Activated T-helper 1 cell treated with anti-CD3 and anti-CD28 coated beads, Interleukin-2, amount 50 U/mL, for 16 hours (primary cell): Measurements from ENCODE around the gene B4GALT7.

Source experiments
- DNase-seq, 2 donors: peaks; one replicate each; pipeline ENCODE4 v3.0.0-alpha.2; 2020; ENCODE audit warnings: low read depth in 1 of 2, low spot score in 1 of 2

Gene B4GALT7

GRCh38 chr5:177592905-177593304, 7.0 kb upstream of the B4GALT7 start:
- DNase-seq: no peak

GRCh38 chr5:177593511-177593910, 6.4 kb upstream of the B4GALT7 start:
- no peak for DNase-seq

- no peak for DNase-seq
These were observed 5.9 kb upstream of the B4GALT7 start for GRCh38 chr5:177594071-177594470.

DNA sequence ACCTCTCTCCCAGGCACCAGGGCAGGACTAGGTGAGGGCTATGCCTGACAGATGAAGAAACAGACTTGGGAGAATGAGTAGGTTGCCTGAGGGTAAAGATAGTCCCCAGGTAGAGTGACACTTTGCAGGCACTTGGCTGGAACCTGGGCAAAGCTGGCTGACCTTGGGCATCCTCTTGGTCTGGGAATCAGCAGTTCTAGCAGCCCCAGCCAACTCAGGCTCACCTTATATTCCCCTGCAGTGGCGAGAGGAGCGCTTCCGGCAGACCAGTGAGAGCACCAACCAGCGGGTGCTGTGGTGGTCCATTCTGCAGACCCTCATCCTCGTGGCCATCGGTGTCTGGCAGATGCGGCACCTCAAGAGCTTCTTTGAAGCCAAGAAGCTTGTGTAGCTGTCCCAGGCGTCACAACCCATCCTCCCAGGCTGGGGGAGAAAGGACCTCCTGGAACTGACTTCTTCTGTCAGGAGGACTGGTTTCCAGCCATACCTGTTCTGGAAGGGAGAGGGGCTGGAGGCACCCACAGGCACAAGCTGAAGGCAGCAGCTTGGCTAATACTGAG, 4.8 kb upstream of the B4GALT7 start:
- no peak for DNase-seq

DNA sequence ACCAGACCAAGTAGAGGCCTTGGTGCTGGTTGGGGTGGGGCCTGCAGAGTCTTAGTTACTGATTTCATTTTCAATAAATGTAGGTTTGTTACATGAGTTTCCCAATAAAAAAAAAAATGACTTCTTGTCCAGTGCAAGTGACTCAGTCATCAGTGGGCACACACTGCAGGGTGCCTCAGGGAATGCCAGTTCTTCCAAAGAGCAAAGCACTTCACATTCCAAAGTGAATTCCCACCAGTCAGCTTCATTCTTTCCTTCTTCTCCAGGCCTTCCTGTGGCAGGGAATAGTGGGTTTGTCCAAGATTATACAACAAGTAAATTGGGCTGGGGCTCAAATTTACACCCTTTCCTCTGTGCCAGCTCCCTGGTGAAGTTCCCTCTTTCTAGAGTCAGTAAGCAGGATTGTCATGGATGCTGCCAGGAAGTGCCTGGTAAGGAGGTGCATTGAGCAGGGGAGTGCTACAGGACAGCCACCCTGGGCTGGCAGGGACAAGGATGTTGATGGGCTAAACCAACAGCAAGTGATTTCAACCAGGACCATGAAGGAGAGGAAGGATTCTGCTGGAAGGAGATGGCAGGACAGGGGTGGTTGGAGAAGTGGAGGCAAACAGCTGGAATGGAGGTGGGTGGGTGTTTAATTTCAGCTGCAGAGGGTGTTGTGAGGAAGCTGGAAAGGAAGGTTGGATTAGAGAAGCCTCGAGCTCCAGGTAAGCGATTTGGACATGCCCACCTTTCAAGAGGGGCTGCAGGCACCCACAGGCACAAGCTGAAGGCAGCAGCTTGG, 3.7 kb upstream of the B4GALT7 start:
- no peak for DNase-seq

GRCh38 chr5:177596775-177597238, 3.1 kb upstream of the B4GALT7 start:
- no peak for DNase-seq

GRCh38 chr5:177598477-177598876, 1.5 kb upstream of the B4GALT7 start:
- no peak for DNase-seq

DNA sequence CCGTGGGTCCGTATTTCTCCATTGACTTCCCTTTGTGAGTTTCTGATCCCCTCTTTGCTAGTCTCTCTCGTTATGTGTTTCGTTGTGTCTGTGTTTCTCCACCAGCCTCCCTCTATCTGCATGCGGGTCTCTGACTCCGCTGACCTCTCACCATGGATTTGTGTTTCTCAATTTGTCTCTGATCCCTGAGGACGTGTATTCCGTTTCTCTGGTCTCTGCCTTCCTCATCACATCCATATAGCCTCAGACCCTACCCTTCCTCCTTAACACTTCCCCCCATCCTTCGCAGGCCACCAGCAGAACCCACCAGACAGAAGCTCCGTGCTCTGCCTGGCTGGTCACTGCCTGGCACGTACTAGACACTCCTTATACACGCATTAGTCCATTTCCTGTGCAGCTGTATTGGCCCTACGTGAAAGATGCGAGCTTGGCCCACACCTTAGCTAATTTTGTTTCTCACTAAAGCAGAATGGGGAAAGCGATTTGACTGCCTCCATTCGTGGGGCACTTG, 631 bp downstream of the B4GALT7 start:
- no peak for DNase-seq

DNA sequence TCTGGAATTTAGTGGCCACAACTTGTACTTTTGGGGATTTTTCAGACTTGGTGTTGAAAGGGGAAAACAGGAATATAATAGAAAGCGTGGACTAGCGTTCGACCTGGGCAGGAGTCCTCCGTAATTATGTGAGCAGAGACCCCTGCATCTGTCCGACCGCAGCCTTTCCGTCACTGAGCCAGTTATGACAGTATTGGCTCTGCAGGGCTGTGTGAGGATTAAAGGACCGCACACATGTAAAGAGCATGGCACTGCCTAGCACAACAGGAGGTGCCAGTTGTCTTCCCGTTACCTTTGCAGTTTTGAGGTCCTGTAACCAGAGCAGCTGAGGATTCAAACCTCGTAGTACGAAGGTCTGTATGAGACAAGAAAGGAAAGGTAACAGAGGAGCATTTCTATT, 1.2 kb downstream of the B4GALT7 start:
- DNase-seq: no peak

GRCh38 chr5:177601577-177602457, 1.9 kb downstream of the B4GALT7 start:
- DNase-seq: no peak

- DNase-seq: no peak
These were observed 2.5 kb downstream of the B4GALT7 start for GRCh38 chr5:177602458-177602830.

- DNase-seq: no peak
These were observed 3.7 kb downstream of the B4GALT7 start for GRCh38 chr5:177603631-177604030.

GRCh38 chr5:177604116-177604521, 4.2 kb downstream of the B4GALT7 start:
- DNase-seq: no peak

DNA sequence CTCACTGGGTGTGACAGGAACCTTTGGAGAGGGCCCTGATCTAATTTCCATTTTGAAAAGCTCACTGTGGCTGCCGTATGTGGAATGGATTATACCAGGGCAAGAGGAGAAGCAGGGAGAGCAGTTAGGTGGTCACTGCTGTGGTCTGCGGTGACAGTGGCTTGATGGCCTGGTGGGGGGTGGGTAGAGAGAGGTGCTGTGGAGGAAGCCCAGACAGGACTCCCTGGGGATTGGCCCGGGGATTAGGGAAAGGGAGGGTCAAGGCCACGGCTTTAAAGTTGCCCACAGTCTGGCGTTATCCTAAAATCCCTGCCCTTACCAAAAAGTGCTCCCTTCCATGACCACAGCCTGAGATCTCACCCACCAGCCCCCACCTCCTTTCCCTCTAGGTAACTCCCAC, 4.7 kb downstream of the B4GALT7 start:
- no peak for DNase-seq

GRCh38 chr5:177605078-177605477, 5.1 kb downstream of the B4GALT7 start:
- DNase-seq: no peak

GRCh38 chr5:177605667-177606066, 5.7 kb downstream of the B4GALT7 start:
- DNase-seq: no peak

GRCh38 chr5:177606071-177607051, 6.4 kb downstream of the B4GALT7 start:
- DNase-seq: no peak

- no peak for DNase-seq
These were observed 7.2 kb downstream of the B4GALT7 start for GRCh38 chr5:177607115-177607451.

GRCh38 chr5:177607452-177608192, 7.7 kb downstream of the B4GALT7 start:
- DNase-seq: peak; percentile 29 to 42
